Measurements from ENCODE around the gene SERINC2.
"Not testable (repeated sequence)": the region's sequence is repeated elsewhere in the genome, so short reads cannot be mapped to it uniquely, and the experiment has no call there.

The SERINC2 gene

GRCh38 chr1:31383967-31384366 lies 29.0 kb upstream of the SERINC2 start:
- no peak for DNase-seq (ENCODE audit: low read depth, low spot score)
- H3K4me3 ChIP-seq (ENCODE audit: low read depth, low read length): no peak overlapping the region
- no peak for TF ChIP-seq CTCF (IDR thresholded peaks at IDR 0.05; ENCODE audit: low read depth, low read length)
- in situ Hi-C loops (cut with HindIII; ENCODE audit: low sequenced_read_pairs): no loop called here

- DNase-seq (ENCODE audit: low read depth, low spot score); in situ Hi-C loops (cut with HindIII; ENCODE audit: low sequenced_read_pairs); H3K4me3 ChIP-seq (ENCODE audit: low read depth, low read length): not testable (repeated sequence)
These were observed 26.3 kb upstream of the SERINC2 start for GRCh38 chr1:31386576-31387243.

GRCh38 chr1:31387612-31388011 lies 25.4 kb upstream of the SERINC2 start:
- no peak overlapping the region for H3K4me3 ChIP-seq (ENCODE audit: low read depth, low read length)
- no peak for TF ChIP-seq CTCF (IDR thresholded peaks at IDR 0.05; ENCODE audit: low read depth, low read length)
- in situ Hi-C loops (cut with HindIII; ENCODE audit: low sequenced_read_pairs): no loop called here
- no peak for DNase-seq (ENCODE audit: low read depth, low spot score)

GRCh38 chr1:31389616-31390015 lies 23.4 kb upstream of the SERINC2 start:
- no peak for TF ChIP-seq CTCF (IDR thresholded peaks at IDR 0.05; ENCODE audit: low read depth, low read length)
- H3K4me3 ChIP-seq (ENCODE audit: low read depth, low read length): no peak overlapping the region
- DNase-seq (ENCODE audit: low read depth, low spot score): no peak
- in situ Hi-C loops (cut with HindIII; ENCODE audit: low sequenced_read_pairs): no loop called here

- H3K4me3 ChIP-seq (ENCODE audit: low read depth, low read length): no peak overlapping the region
- no peak for TF ChIP-seq CTCF (IDR thresholded peaks at IDR 0.05; ENCODE audit: low read depth, low read length)
- in situ Hi-C loops (cut with HindIII; ENCODE audit: low sequenced_read_pairs): no loop called here
- no peak for DNase-seq (ENCODE audit: low read depth, low spot score)
These were observed 22.9 kb upstream of the SERINC2 start for GRCh38 chr1:31390071-31390470.

- in situ Hi-C loops (cut with HindIII; ENCODE audit: low sequenced_read_pairs): no loop called here
- no peak for TF ChIP-seq CTCF (IDR thresholded peaks at IDR 0.05; ENCODE audit: low read depth, low read length)
- no peak overlapping the region for H3K4me3 ChIP-seq (ENCODE audit: low read depth, low read length)
- no peak for DNase-seq (ENCODE audit: low read depth, low spot score)
These were observed 19.6 kb upstream of the SERINC2 start for GRCh38 chr1:31393463-31393862.

GRCh38 chr1:31394584-31395193 lies 18.3 kb upstream of the SERINC2 start:
- TF ChIP-seq CTCF (IDR thresholded peaks at IDR 0.05; ENCODE audit: low read depth, low read length): peak; percentile 94
- DNase-seq (ENCODE audit: low read depth, low spot score): peak; percentile 60
- peak overlapping the region; percentile 16 for H3K4me3 ChIP-seq (ENCODE audit: low read depth, low read length)
- in situ Hi-C loops (cut with HindIII; ENCODE audit: low sequenced_read_pairs): no loop called here

Measured in astrocyte of the spinal cord (primary cell).